K562 treated with DMSO at 1 percent for 48 hours (cell line): ENCODE measurements around the gene SELPLG. TPM values are rescaled to one million over a fixed set of nuclear protein-coding genes. Genes with fewer than 3 reads are reported as not detected.

Source experiments
- total RNA-seq: library from RNA; unstranded; fragments of 300-600 nt; gene quantifications from 2 replicates; pipeline ENCODE4 v1.2.3, GENCODE V29; 2022; ENCODE audit warnings: low replicate concordance; ENCODE audit errors: extremely low read depth

SELPLG gene
- total RNA-seq = not detected in 2 replicates

DNA sequence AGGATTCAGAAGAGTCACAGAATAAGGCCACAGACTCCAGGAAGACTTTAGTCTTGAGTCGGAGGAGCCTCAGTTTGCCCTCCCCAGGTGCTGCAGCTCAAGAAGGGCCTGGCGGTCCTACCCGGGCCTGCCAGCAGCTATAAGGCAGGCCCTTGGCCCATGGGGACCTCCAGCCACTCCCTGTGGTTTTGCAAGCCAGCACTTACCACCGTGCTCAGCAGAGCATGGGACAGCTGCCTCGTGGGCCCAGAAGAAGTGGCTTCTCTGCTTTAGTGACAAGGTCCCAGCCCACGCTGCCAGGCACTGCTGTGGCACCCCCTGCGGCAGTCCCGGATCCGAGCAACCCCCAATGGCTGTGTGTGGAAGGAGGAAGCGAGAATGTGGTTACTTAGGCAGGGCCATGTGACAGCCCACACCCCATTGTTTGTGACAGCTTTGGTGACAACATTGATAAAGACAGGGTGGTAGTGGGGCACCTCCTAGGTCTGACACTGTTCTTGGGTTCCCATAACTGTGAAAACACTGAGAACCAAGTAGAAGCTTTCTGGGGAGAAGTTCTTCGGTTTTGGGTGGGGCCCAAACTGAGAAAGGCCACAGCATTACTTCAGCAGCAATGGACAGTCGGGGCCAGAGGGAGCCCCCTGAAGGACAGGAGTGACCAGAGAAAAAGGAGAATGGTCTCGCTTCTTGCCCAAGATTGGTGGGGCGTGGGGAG, at the start of gene SELPLG:
SELPLG (minus strand) TSS at position 361 of the 715 bp plus-strand sequence. CDS start 9,587 bp downstream, outside the sequence.

DNA sequence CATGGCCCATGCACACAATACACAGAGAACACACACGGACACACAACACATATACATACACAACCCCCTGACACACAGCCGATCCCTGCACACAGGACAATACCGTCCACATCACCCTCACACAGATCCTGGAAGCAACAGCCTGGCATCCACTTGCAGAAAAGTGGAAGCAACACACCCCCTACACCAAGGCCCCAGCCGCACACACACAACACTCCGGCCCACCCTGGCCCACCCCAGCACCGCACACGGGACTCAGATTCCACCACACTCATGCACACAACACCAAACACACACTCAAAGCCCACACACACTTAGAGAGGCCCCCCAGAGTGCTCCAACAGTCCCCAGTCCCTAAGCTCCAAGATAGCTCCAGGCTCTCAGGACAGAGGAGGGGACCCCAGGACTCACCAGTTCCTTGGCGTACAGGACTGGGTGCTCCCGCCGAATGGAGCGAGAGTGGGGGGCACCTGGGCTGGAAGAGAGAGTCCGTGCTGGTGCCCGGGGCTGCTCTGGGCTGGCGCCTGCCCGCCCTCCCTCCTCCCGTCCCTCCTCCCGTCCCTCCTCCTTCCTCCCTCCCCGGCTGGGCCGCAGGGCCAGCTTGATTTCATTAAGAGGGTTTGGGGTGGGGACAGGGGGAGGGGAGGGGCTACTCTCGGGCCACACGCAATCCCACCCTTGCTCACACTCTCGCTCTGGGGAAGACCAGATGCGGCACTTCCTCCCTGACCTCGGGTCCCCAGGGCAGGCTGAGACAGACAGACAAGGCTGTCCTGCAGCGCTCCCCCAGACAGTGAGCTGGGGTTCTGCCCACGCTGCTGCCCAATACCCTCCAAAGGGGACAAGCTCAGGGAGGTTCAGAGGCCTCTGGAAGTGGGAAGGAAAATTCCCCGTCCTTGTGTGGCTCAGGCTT, 35.9 kb downstream of the SELPLG start, which contains the start of gene TMEM119:
TMEM119 (minus strand) TSS at position 526 of the 913 bp plus-strand sequence. CDS start 5,701 bp downstream, outside the sequence.

Other genes with a start within 250 kb of the SELPLG start
- gene FICD, start 118.6 kb downstream of the SELPLG start, total RNA-seq = not detected in 2 replicates
- not detected in 2 replicates for gene SART3, start 72.7 kb downstream of the SELPLG start, total RNA-seq
- not detected in 2 replicates for gene ISCU, start 71.3 kb downstream of the SELPLG start, total RNA-seq
- gene TMEM119, start 35.8 kb downstream of the SELPLG start, total RNA-seq = not detected in 2 replicates
- gene CORO1C, start 97.6 kb upstream of the SELPLG start, total RNA-seq = not detected in 2 replicates
- not detected in 2 replicates for gene SSH1, start 223.7 kb upstream of the SELPLG start, total RNA-seq
- gene DAO, start 246.2 kb upstream of the SELPLG start, total RNA-seq = not detected in 2 replicates